OCI-LY7 (cell line): Measurements from ENCODE around the gene ATF7. TPM values are rescaled to one million over a fixed set of nuclear protein-coding genes. Genes with fewer than 3 reads are reported as not detected.

Source experiments
- BruUV-seq: library from RNA; stranded (reverse); fragments of 400-500 nt; replicated peaks from 2 replicates; lab custom pipeline; 2021; lab: Mats Ljungman, UMichigan
- CTCF ChIA-PET: fragments of 300-600 bp; sonication (Branson Sonifier 250); formaldehyde crosslinking; loops from one replicate; lab custom pipeline; 2022; ENCODE audit warnings: antibody characterized with exemption; ENCODE audit not compliant: unreplicated experiment; lab: Charles Lee
- POLR2A ChIA-PET: fragments of 300-600 bp; sonication (Branson Sonifier 250); formaldehyde crosslinking; loops from one replicate; lab custom pipeline; 2022; ENCODE audit warnings: antibody characterized with exemption; lab: Charles Lee
- DNase-seq: peaks from one replicate; pipeline ENCODE4 v3.0.0-alpha.2; 2015; ENCODE audit warnings: low spot score
- H2AFZ ChIP-seq: fragments of 200-600 bp; sonication (generic), shearing (Covaris generic); 2 replicates; pipeline ENCODE4 v1.6.1; 2014; ENCODE audit warnings: mild to moderate bottlenecking, antibody characterized with exemption, low read length, moderate library complexity
- H3K27ac ChIP-seq: fragments of 200-600 bp; sonication (generic); 2 replicates; pipeline ENCODE4 v1.5.1; 2014; ENCODE audit warnings: mixed run types, low read depth, mild to moderate bottlenecking, moderate library complexity, low read length, inconsistent platforms; ENCODE audit not compliant: poor library complexity, severe bottlenecking
- H3K36me3 ChIP-seq: fragments of 200-600 bp; sonication (generic); 2 replicates; pipeline ENCODE4 v1.6.1; 2014; ENCODE audit warnings: mild to moderate bottlenecking, antibody characterized with exemption, low read length, moderate library complexity, mixed read lengths; ENCODE audit not compliant: insufficient read depth
- H3K4me1 ChIP-seq: fragments of 200-600 bp; sonication (generic); 2 replicates; pipeline ENCODE4 v1.5.1; 2014; ENCODE audit warnings: mild to moderate bottlenecking, low read length; ENCODE audit not compliant: insufficient read depth, poor library complexity, severe bottlenecking
- H3K4me2 ChIP-seq: fragments of 200-600 bp; sonication (generic); 2 replicates; pipeline ENCODE4 v1.6.1; 2014; ENCODE audit warnings: mild to moderate bottlenecking, low read length
- H3K4me3 ChIP-seq: fragments of 200-600 bp; sonication (generic); 2 replicates; pipeline ENCODE4 v1.5.1; 2014; ENCODE audit warnings: mild to moderate bottlenecking, low read depth, low read length; ENCODE audit not compliant: poor library complexity, severe bottlenecking
- H3K79me2 ChIP-seq: fragments of 200-600 bp; sonication (generic); 2 replicates; pipeline ENCODE4 v1.6.1; 2016; ENCODE audit warnings: low read depth, mild to moderate bottlenecking, low read length, moderate library complexity, mixed read lengths; ENCODE audit not compliant: insufficient read depth
- H3K9me2 ChIP-seq: fragments of 200-600 bp; sonication (generic); 2 replicates; pipeline ENCODE4 v1.6.1; 2016; ENCODE audit warnings: mild to moderate bottlenecking, low read length, mixed read lengths; ENCODE audit not compliant: insufficient read depth
- H3K9me3 ChIP-seq: fragments of 200-600 bp; sonication (generic); 2 replicates; pipeline ENCODE4 v1.6.1; 2014; ENCODE audit warnings: mild to moderate bottlenecking, mixed run types, low read length, mixed read lengths
- H4K20me1 ChIP-seq: fragments of 200-600 bp; sonication (generic); 2 replicates; pipeline ENCODE4 v1.6.1; 2014; ENCODE audit warnings: mild to moderate bottlenecking, antibody characterized with exemption, low read length, moderate library complexity, mixed read lengths; ENCODE audit not compliant: insufficient read depth
- EZH2phosphoT487 ChIP-seq: fragments of 200-600 bp; sonication (generic); IDR thresholded peaks from 2 replicates; pipeline ENCODE4 v1.6.1; 2018; ENCODE audit warnings: low read depth, borderline replicate concordance, mild to moderate bottlenecking, mixed run types, antibody characterized with exemption, low read length, moderate library complexity, mixed read lengths
- intact Hi-C: fragments of 100-400 bp; cut with micrococcal nuclease; formaldehyde crosslinking; loops from one replicate; pipeline ENCODE4 v1.10.0; 2022; ENCODE audit not compliant: unreplicated experiment
- total RNA-seq, 2 experiments: library from RNA; depleted of rRNA in 1 of 2; stranded (reverse); fragments of >200 nt in 1 of 2; shearing (Covaris generic) in 1 of 2; gene quantifications; 2 replicates each; pipeline ENCODE4 v1.2.3, GENCODE V29; 2014 to 2022
- TF ChIP-seq, protein P1 (sequence below): fragments of 200-600 bp; sonication (generic); conservative IDR thresholded peaks from 2 replicates; pipeline ENCODE4 v1.5.1; 2014; ENCODE audit warnings: mild to moderate bottlenecking, antibody characterized with exemption, low read length, moderate library complexity, mixed read lengths

The ATF7 gene
- total RNA-seq, 2 experiments from 2014 or later = 6.8 to 23.2 TPM

DNA sequence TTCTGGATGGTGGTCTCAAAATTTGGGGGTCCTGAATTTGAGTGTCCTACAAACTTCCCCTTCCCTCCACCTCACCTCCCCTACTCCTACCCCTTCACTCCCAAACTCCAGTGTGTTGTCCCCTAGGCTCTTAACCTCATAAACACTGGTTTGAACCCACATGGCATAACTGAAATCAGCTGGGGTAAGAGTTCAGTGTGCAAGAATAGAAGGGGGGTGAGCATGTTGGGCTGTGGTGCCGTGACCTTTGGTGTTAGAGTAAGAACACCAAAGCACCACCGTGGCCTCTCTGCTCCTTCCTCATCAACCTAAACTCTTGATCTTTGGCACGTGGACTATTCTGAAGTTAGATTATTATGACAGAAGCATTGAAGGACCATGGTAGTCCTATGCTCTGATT, 163.2 kb downstream of the ATF7 start:
- TF ChIP-seq, protein P1, sequence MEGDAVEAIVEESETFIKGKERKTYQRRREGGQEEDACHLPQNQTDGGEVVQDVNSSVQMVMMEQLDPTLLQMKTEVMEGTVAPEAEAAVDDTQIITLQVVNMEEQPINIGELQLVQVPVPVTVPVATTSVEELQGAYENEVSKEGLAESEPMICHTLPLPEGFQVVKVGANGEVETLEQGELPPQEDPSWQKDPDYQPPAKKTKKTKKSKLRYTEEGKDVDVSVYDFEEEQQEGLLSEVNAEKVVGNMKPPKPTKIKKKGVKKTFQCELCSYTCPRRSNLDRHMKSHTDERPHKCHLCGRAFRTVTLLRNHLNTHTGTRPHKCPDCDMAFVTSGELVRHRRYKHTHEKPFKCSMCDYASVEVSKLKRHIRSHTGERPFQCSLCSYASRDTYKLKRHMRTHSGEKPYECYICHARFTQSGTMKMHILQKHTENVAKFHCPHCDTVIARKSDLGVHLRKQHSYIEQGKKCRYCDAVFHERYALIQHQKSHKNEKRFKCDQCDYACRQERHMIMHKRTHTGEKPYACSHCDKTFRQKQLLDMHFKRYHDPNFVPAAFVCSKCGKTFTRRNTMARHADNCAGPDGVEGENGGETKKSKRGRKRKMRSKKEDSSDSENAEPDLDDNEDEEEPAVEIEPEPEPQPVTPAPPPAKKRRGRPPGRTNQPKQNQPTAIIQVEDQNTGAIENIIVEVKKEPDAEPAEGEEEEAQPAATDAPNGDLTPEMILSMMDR = no peak
- TF ChIP-seq EZH2phosphoT487 = no peak
- peaks cover 4% of the 10 kb centered on the region for H3K4me1 ChIP-seq
- H3K9me2 ChIP-seq = no peaks in the 10 kb centered on the region
- DNase-seq = no peak
- H3K36me3 ChIP-seq = peaks cover 100% of the 10 kb centered on the region
- H2AFZ ChIP-seq = no peak overlapping the region
- H3K79me2 ChIP-seq = peaks cover 73% of the 10 kb centered on the region
- BruUV-seq = no TSS peak
- H3K9me3 ChIP-seq = no peaks in the 10 kb centered on the region
- POLR2A ChIA-PET = interaction anchor here (1.0 to 1.8 kb wide), 2 partner anchors 11 to 13 kb away, joined by 3 to 7 read pairs; no protein-coding TSS in a partner anchor
- peaks cover 55% of the 10 kb centered on the region for H4K20me1 ChIP-seq
- CTCF ChIA-PET = no interaction called here
- no peak overlapping the region for H3K4me3 ChIP-seq
- H3K4me2 ChIP-seq = no peak overlapping the region
- H3K27ac ChIP-seq = no peak overlapping the region
- intact Hi-C loops = no loop called here

DNA sequence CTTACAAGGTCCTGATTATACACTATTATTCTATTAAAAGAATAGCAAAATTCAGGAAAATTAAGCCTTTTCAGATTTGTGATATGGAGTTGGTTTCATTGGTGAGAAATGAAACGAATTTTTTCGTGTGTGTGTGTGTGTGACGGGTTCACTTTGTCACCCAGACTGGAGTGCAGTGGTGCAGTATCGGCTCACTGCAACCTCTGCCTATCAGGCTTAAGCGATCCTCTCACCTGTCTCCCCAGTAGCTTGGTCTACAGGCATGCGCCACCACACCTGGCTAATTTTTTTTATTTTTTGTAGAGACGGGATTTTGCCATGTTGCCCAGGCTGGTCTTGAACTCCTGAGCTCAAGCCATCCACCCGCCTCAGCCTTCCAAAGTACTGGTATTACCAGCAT, 164.6 kb downstream of the ATF7 start:
- CTCF ChIA-PET = no interaction called here
- Histone ChIP-seq H3K4me2 (no peak overlapping the region), H3K4me1 (peaks cover 4% of the 10 kb centered on the region), H3K9me3 (no peaks in the 10 kb centered on the region), H3K79me2 (peaks cover 81% of the 10 kb centered on the region), H3K4me3 (no peak overlapping the region), H3K27ac (no peak overlapping the region), H2AFZ (no peak overlapping the region), H4K20me1 (peaks cover 55% of the 10 kb centered on the region), H3K36me3 (peaks cover 100% of the 10 kb centered on the region), H3K9me2 (no peaks in the 10 kb centered on the region)
- intact Hi-C loops = no loop called here
- TF ChIP-seq EZH2phosphoT487 = no peak
- TF ChIP-seq, protein P1 = no peak
- POLR2A ChIA-PET = interaction anchor here (1.1 to 1.8 kb wide), 2 partner anchors 14 kb away, joined by 4 to 7 read pairs; no protein-coding TSS in a partner anchor
- DNase-seq = no peak
- no TSS peak for BruUV-seq

DNA sequence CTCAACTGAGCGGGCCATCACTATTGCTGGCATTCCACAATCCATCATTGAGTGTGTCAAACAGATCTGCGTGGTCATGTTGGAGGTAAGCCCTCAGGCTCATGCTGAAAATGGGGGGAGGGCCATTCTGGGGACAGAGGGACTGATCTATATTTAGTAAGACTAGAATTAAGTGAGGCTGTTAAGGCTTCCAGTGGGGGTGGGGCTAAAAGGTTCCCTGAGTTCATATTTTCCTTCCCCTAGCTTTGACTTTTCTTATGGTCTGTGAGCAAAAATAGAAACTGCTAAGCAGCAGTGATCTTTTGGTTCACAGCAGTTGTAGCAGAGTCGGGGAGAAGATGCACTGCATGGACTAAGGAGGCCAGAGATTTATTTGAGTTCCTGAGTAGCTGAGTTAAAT, 165.1 kb downstream of the ATF7 start:
- peaks cover 82% of the 10 kb centered on the region for H3K79me2 ChIP-seq
- H4K20me1 ChIP-seq = peaks cover 51% of the 10 kb centered on the region
- no peak overlapping the region for H3K4me2 ChIP-seq
- peaks cover 100% of the 10 kb centered on the region for H3K36me3 ChIP-seq
- H3K9me2 ChIP-seq = no peaks in the 10 kb centered on the region
- no peak overlapping the region for H2AFZ ChIP-seq
- DNase-seq = no peak
- TF ChIP-seq, protein P1 = no peak
- TF ChIP-seq EZH2phosphoT487 = no peak
- BruUV-seq = no TSS peak
- CTCF ChIA-PET = no interaction called here
- POLR2A ChIA-PET = interaction anchor here (1.1 to 1.8 kb wide), 2 partner anchors 14 to 15 kb away, joined by 4 to 7 read pairs; no protein-coding TSS in a partner anchor
- H3K27ac ChIP-seq = no peak overlapping the region
- H3K9me3 ChIP-seq = no peaks in the 10 kb centered on the region
- peaks cover 4% of the 10 kb centered on the region for H3K4me1 ChIP-seq
- intact Hi-C loops = no loop called here
- H3K4me3 ChIP-seq = no peak overlapping the region
